Tibial artery (tissue), 4 donors: ENCODE results near the gene ARHGEF26.

Source experiments
- DNase-seq, 2 donors: peaks; one replicate each; pipeline ENCODE4 v3.0.0-alpha.2; 2019
- H3K27ac ChIP-seq, 2 donors: fragments of 200-600 bp; sonication (generic) in 1 of 2; 1 replicate in 1 of 2; 2 replicates in 1 of 2; pipeline ENCODE4 v1.5.1; 2018 to 2019; ENCODE audit warnings: mild to moderate bottlenecking in 1 of 2
- H3K27me3 ChIP-seq, 2 donors: fragments of 200-600 bp; sonication (generic) in 1 of 2; one replicate each; pipeline versions ENCODE4 v1.5.1 to v1.6.0; 2016 to 2019
- H3K36me3 ChIP-seq, 3 donors: fragments of 200-600 bp; sonication (generic) in 2 of 3; one replicate each; pipeline ENCODE4 v1.5.1; 2016 to 2019; ENCODE audit warnings: mild to moderate bottlenecking in 2 of 3
- H3K4me1 ChIP-seq, 4 donors: fragments of 200-600 bp; sonication (generic) in 2 of 4; 1 replicate in 3 of 4; 2 replicates in 1 of 4; pipeline ENCODE4 v1.5.1; 2016 to 2019
- H3K4me3 ChIP-seq, 2 donors: fragments of 200-600 bp; sonication (generic) in 1 of 2; 1 replicate in 1 of 2; 2 replicates in 1 of 2; pipeline ENCODE4 v1.5.1; 2018 to 2019; ENCODE audit warnings: mild to moderate bottlenecking in 2 of 2
- H3K9me3 ChIP-seq, 3 donors: fragments of 200-600 bp; sonication (generic) in 1 of 3; one replicate each; pipeline ENCODE4 v1.5.1; 2016 to 2019
- intact Hi-C: fragments of 100-400 bp; cut with DNase I; formaldehyde crosslinking; loops from one replicate; pipeline ENCODE4 v1.15.0; 2023; ENCODE audit warnings: low total_unique reads
- TF ChIP-seq, protein P1 (sequence below), 2 experiments: fragments of 200-600 bp in 1 of 2; fragments of 450-650 bp in 1 of 2; IDR thresholded peaks; one replicate each; pipeline ENCODE4 v1.5.1; 2017 to 2019; ENCODE audit warnings: antibody characterized with exemption in 2 of 2, mild to moderate bottlenecking in 1 of 2, moderate library complexity in 1 of 2

The ARHGEF26 gene

DNA sequence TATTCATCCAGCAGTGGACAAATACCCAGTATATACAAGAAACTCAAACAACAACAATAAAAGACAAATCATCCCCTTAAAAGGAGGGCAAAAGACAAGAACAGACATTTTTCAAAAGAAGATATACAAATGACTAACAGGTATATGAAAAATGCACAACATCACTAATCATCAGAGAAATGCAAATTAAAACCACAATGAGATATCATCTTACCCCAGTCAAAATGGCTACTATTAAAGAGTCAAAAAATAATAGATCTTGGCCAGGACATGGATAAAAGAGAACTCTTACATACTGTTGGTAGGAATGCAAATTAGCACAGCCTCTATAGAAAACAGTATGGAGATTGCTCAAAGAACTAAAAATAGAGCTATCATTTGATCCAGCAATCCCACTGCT lies 186.2 kb downstream of the ARHGEF26 start:
- no peaks in the 10 kb centered on the region for H3K27me3 ChIP-seq
- H3K4me1 ChIP-seq: peaks cover 0 to 4% (median 0%) of the 10 kb centered on the region in 4 donors
- H3K36me3 ChIP-seq: peaks cover 45 to 52% (median 51%) of the 10 kb centered on the region in 3 donors
- TF ChIP-seq, protein P1, sequence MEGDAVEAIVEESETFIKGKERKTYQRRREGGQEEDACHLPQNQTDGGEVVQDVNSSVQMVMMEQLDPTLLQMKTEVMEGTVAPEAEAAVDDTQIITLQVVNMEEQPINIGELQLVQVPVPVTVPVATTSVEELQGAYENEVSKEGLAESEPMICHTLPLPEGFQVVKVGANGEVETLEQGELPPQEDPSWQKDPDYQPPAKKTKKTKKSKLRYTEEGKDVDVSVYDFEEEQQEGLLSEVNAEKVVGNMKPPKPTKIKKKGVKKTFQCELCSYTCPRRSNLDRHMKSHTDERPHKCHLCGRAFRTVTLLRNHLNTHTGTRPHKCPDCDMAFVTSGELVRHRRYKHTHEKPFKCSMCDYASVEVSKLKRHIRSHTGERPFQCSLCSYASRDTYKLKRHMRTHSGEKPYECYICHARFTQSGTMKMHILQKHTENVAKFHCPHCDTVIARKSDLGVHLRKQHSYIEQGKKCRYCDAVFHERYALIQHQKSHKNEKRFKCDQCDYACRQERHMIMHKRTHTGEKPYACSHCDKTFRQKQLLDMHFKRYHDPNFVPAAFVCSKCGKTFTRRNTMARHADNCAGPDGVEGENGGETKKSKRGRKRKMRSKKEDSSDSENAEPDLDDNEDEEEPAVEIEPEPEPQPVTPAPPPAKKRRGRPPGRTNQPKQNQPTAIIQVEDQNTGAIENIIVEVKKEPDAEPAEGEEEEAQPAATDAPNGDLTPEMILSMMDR (IDR thresholded peaks at IDR 0.05): no peak
- no peak overlapping the region for H3K27ac ChIP-seq
- H3K9me3 ChIP-seq: no peaks in the 10 kb centered on the region
- DNase-seq: no peak
- intact Hi-C loops: no loop called here
- H3K4me3 ChIP-seq: no peak overlapping the region
